Neural progenitor cell (in vitro differentiated cells): ENCODE data around the gene SLF2.

Experiments used
- CTCF ChIP-seq: fragments of 200-600 bp; sonication (generic); IDR thresholded peaks from 2 replicates; pipeline ENCODE4 v1.5.1; 2017; ENCODE audit warnings: antibody characterized with exemption, mild to moderate bottlenecking
- EZH2 ChIP-seq: fragments of 200-600 bp; sonication (generic); IDR thresholded peaks from 2 replicates; pipeline ENCODE4 v1.6.1; 2017; ENCODE audit warnings: antibody characterized with exemption, mild to moderate bottlenecking, moderate library complexity
- EZH2phosphoT487 ChIP-seq: fragments of 200-600 bp; sonication (generic); IDR thresholded peaks from 2 replicates; pipeline ENCODE4 v1.6.1; 2017; ENCODE audit warnings: antibody characterized with exemption

GRCh38 chr10:100967332-100967731 lies 54.6 kb downstream of the SLF2 start:
- TF ChIP-seq EZH2phosphoT487 = no peak
- no peak for TF ChIP-seq CTCF
- TF ChIP-seq EZH2 = no peak
